ENCODE measurements around the gene ITGAX.

- TF ChIP-seq, protein P1, sequence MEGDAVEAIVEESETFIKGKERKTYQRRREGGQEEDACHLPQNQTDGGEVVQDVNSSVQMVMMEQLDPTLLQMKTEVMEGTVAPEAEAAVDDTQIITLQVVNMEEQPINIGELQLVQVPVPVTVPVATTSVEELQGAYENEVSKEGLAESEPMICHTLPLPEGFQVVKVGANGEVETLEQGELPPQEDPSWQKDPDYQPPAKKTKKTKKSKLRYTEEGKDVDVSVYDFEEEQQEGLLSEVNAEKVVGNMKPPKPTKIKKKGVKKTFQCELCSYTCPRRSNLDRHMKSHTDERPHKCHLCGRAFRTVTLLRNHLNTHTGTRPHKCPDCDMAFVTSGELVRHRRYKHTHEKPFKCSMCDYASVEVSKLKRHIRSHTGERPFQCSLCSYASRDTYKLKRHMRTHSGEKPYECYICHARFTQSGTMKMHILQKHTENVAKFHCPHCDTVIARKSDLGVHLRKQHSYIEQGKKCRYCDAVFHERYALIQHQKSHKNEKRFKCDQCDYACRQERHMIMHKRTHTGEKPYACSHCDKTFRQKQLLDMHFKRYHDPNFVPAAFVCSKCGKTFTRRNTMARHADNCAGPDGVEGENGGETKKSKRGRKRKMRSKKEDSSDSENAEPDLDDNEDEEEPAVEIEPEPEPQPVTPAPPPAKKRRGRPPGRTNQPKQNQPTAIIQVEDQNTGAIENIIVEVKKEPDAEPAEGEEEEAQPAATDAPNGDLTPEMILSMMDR (conservative IDR thresholded peaks at IDR 0.05; ENCODE audit: low read depth, low read length), result no peak
- TF ChIP-seq EZH2 (IDR thresholded peaks at IDR 0.05; ENCODE audit: borderline replicate concordance, low read depth, low read length, poor library complexity, severe bottlenecking), result no peak
Observed at GRCh38 chr16:31362476-31363405, 7.8 kb downstream of the ITGAX start.

All from A673 (cell line).